Pancreas (tissue), 10 donors: ENCODE results near the gene SPACA4. TPM values are rescaled to one million over a fixed set of nuclear protein-coding genes. Genes with fewer than 3 reads are reported as not detected.

Source experiments
- ATAC-seq, 4 donors: fragments of 200-7000 bp; cut with Tn5 transposase; one replicate each; pipeline versions ENCODE4 v1.8.0 to v1.9.1; 2020; ENCODE audit warnings: mild to moderate bottlenecking in 4 of 4, moderate library complexity in 4 of 4
- DNase-seq, 6 donors: peaks; one replicate each; pipeline ENCODE4 v3.0.0-alpha.2; 2020
- FAIRE-seq: peaks from 2 replicates; lab custom pipeline; 2012; peaks lifted over from hg19 to GRCh38; lab: Jason Lieb, UNC
- H3K27ac ChIP-seq, 4 donors: fragments of 200-600 bp; sonication (generic); 1 replicate in 3 of 4; 2 replicates in 1 of 4; pipeline versions ENCODE4 v1.5.0 to v1.8.0; 2020
- H3K27me3 ChIP-seq, 4 donors: fragments of 200-600 bp; one replicate each; pipeline ENCODE4 v1.8.0; 2021
- H3K36me3 ChIP-seq, 3 donors: fragments of 200-600 bp; sonication (generic) in 1 of 3; one replicate each; pipeline versions ENCODE4 v1.5.0 to v1.8.0; 2020 to 2021
- H3K4me1 ChIP-seq, 3 donors: fragments of 200-600 bp; one replicate each; pipeline ENCODE4 v1.8.0; 2021
- H3K4me3 ChIP-seq, 4 donors: fragments of 200-600 bp; sonication (generic) in 2 of 4; one replicate each; pipeline versions ENCODE4 v1.5.0 to v1.8.0; 2020 to 2021
- H3K9me3 ChIP-seq, 4 donors: fragments of 200-600 bp; one replicate each; pipeline ENCODE4 v1.8.0; 2021
- CTCF ChIP-seq, 4 donors: fragments of 200-600 bp; sonication (generic) in 3 of 4; IDR thresholded peaks; one replicate each; pipeline versions ENCODE4 v1.5.0 to v1.8.0; 2021; ENCODE audit warnings: antibody characterized with exemption in 4 of 4
- WGBS, 2 donors: extraction: QIAGEN DNeasy Blood & Tissue Kit; methylation state at CpG; one replicate each; pipeline ENCODE4 v1.1.7; 2013; 5-methylcytosine and 5-hydroxymethylcytosine counted together
- intact Hi-C, 3 donors: fragments of 100-400 bp; cut with DNase I; formaldehyde crosslinking; loops; one replicate each; pipeline versions ENCODE4 v1.11.1 to v1.14.2; 2022
- polyA plus RNA-seq, 2 donors: library from polyadenylated mRNA; stranded (reverse); fragments of 200-250 nt; gene quantifications; one replicate each; pipeline ENCODE4 v1.2.3, GENCODE V29; 2013
- total RNA-seq, 6 donors: library from RNA; stranded (reverse); fragmentation: NEBNext Ultra II Directional in 4 of 6; extraction: Animal tissue kit (Norgen Biotek cat#: 25700) in 4 of 6; gene quantifications; one replicate each; pipeline versions ENCODE4 v1.2.1 to v1.2.4, GENCODE V29; 2021 to 2023
- donor health status: healthy with polysubstance abuse.
- donor health status: DM: no; HTN: no; CAD: no; lungs with moderate emphysema.
- donor health status: DM: no; HTN: no; CAD: no.
- donor health status: control.
- donor health status: control.
- donor health status: Bipolar disorder and iron deficiency.
- donor health status: DM: yes; HTN: yes; CAD: no.
- donor health status: DM: no; HTN: no; CAD: no.
- donor health status: DM: no; HTN: no; CAD: no.
- donor health status: DM: yes; HTN: yes; CAD: no.

Gene SPACA4
- total and polyA plus RNA-seq, 8 donors: 0.12 TPM; not detected in 7

GRCh38 chr19:48627201-48627864 is 20.8 kb downstream of the SPACA4 start:
- Histone ChIP-seq H3K4me1 (peaks cover 0 to 9% (median 0%) of the 10 kb centered on the region in 3 donors), H3K36me3 (peaks cover 0 to 11% (median 0%) of the 10 kb centered on the region in 3 donors), H3K27ac (no peak overlapping the region), H3K27me3 (no peaks in the 10 kb centered on the region), H3K4me3 (no peak overlapping the region), H3K9me3 (no peaks in the 10 kb centered on the region)
- ATAC-seq (no peak), DNase-seq (peak in 1 of 6 donors; percentile 72), FAIRE-seq (no peak)
- TF ChIP-seq CTCF (IDR thresholded peaks at IDR 0.05): no peak
- intact Hi-C loops: no loop called here
- WGBS, 2 donors: 75 to 76% methylated on average over 6 of the region's 6 CpGs

- intact Hi-C loops: no loop called here
- peaks cover 0 to 9% (median 1%) of the 10 kb centered on the region in 3 donors for H3K4me1 ChIP-seq
- DNase-seq: peak in 1 of 6 donors; percentile 58
- H3K4me3 ChIP-seq: no peak overlapping the region
- H3K27me3 ChIP-seq: no peaks in the 10 kb centered on the region
- no peak for ATAC-seq
- WGBS, 2 donors: 85 to 91% methylated on average over 17 of the region's 17 CpGs
- TF ChIP-seq CTCF (IDR thresholded peaks at IDR 0.05): no peak
- FAIRE-seq: no peak
- H3K27ac ChIP-seq: no peak overlapping the region
- peaks cover 0 to 11% (median 0%) of the 10 kb centered on the region in 3 donors for H3K36me3 ChIP-seq
- H3K9me3 ChIP-seq: no peaks in the 10 kb centered on the region
Measured at GRCh38 chr19:48627865-48628314, 21.3 kb downstream of the SPACA4 start.

- Histone ChIP-seq H3K4me1 (peaks cover 5 to 9% (median 8%) of the 10 kb centered on the region in 3 donors), H3K27me3 (no peaks in the 10 kb centered on the region), H3K36me3 (peaks cover 0 to 11% (median 0%) of the 10 kb centered on the region in 3 donors), H3K9me3 (no peaks in the 10 kb centered on the region), H3K4me3 (no peak overlapping the region), H3K27ac (no peak overlapping the region)
- FAIRE-seq (no peak), DNase-seq (peak in 4 of 6 donors; percentile 19 to 85 (median 57)), ATAC-seq (no peak)
- 84% methylated on average over 34 of the region's 34 CpGs for WGBS, 2 donors
- intact Hi-C loops: no loop called here
- TF ChIP-seq CTCF (IDR thresholded peaks at IDR 0.05): no peak
Measured at GRCh38 chr19:48628486-48629296, 22.1 kb downstream of the SPACA4 start.

GRCh38 chr19:48629297-48629598 is 22.7 kb downstream of the SPACA4 start:
- Histone ChIP-seq H3K27me3 (no peaks in the 10 kb centered on the region), H3K9me3 (no peaks in the 10 kb centered on the region), H3K27ac (no peak overlapping the region), H3K4me3 (no peak overlapping the region), H3K36me3 (peaks cover 0 to 11% (median 0%) of the 10 kb centered on the region in 3 donors), H3K4me1 (peaks cover 10 to 15% (median 12%) of the 10 kb centered on the region in 3 donors)
- FAIRE-seq (no peak), DNase-seq (peak in 2 of 6 donors; percentile 54 to 60), ATAC-seq (no peak)
- no peak for TF ChIP-seq CTCF (IDR thresholded peaks at IDR 0.05)
- WGBS, 2 donors: 94 to 95% methylated on average over 22 of the region's 22 CpGs
- intact Hi-C loops: no loop called here
